HepG2 (cell line): Measurements from ENCODE around the gene PVALB. TPM values are rescaled to one million over a fixed set of nuclear protein-coding genes. Genes with fewer than 3 reads are reported as not detected.
A peak's percentile ranks its signal among the peaks of the same experiment; 100 is the strongest.

Experiments
- ATAC-seq: fragments of 200-7000 bp; cut with Tn5 transposase; 3 replicates; pipeline ENCODE4 v1.9.1; 2020; ENCODE audit warnings: mild to moderate bottlenecking, moderate library complexity
- BruUV-seq: library from RNA; stranded (reverse); fragments of 400-500 nt; replicated peaks from 2 replicates; lab custom pipeline; 2021; lab: Mats Ljungman, UMichigan
- CTCF ChIA-PET: fragments of 300-600 bp; formaldehyde crosslinking; extraction: SDS; loops from one replicate; lab custom pipeline; 2021; ENCODE audit warnings: low total read pairs, inconsistent platforms, low intra/inter-chr PET ratio; lab: Yijun Ruan, JAX
- POLR2A ChIA-PET: fragments of 350-600 bp; sonication (Branson Sonifier 250); formaldehyde crosslinking; loops from one replicate; lab custom pipeline; 2020; ENCODE audit warnings: antibody characterized with exemption, inconsistent platforms; lab: Yijun Ruan, JAX
- DNase-seq: peaks from one replicate; pipeline ENCODE4 v3.0.0-alpha.2; 2015; ENCODE audit warnings: low spot score
- FAIRE-seq: peaks from 3 replicates; lab custom pipeline; 2011; peaks lifted over from hg19 to GRCh38; lab: Jason Lieb, UNC
- H2AFZ ChIP-seq: one replicate; pipeline ENCODE4 v1.6.1; 2011; ENCODE audit warnings: low read length, inconsistent platforms
- H3K27ac ChIP-seq: fragments of 300-600 bp; 3 replicates; pipeline ENCODE4 v1.8.0; 2011; ENCODE audit warnings: mixed run types, mild to moderate bottlenecking, mixed read lengths, low read length, inconsistent platforms; ENCODE audit not compliant: insufficient read depth; ENCODE audit errors: extremely low read length
- H3K27me3 ChIP-seq, 2 experiments: fragments of 200-600 bp in 1 of 2; 2 replicates in 1 of 2; 3 replicates in 1 of 2; pipeline versions ENCODE4 v1.6.0 to v1.8.0; 2011; ENCODE audit warnings: low read length in 2 of 2, mild to moderate bottlenecking in 2 of 2, moderate library complexity in 2 of 2, inconsistent platforms in 1 of 2; ENCODE audit not compliant: insufficient read depth in 2 of 2, control insufficient read depth in 1 of 2
- H3K36me3 ChIP-seq, 2 experiments: fragments of 200-600 bp in 1 of 2; replicated peaks in 1 of 2; 2 replicates in 1 of 2; 3 replicates in 1 of 2; pipeline versions ENCODE4 v1.5.1 to v1.8.0; 2011; ENCODE audit warnings: low read length in 2 of 2, inconsistent platforms in 1 of 2; ENCODE audit not compliant: insufficient read depth in 2 of 2, control insufficient read depth in 1 of 2
- H3K4me1 ChIP-seq: 2 replicates; pipeline ENCODE4 v1.5.1; 2012; ENCODE audit warnings: low read length, inconsistent platforms; ENCODE audit not compliant: insufficient read depth
- H3K4me2 ChIP-seq: 2 replicates; pipeline ENCODE4 v1.6.0; 2011; ENCODE audit warnings: low read depth, low read length, inconsistent platforms
- H3K4me3 ChIP-seq, 3 experiments: fragments of 200-600 bp in 1 of 3; sonication (generic), shearing (Covaris generic) in 1 of 3; replicated peaks in 1 of 3; 2 replicates each; pipeline ENCODE4 v1.5.1; 2011 to 2016; ENCODE audit warnings: low read length in 3 of 3, inconsistent platforms in 2 of 3, low read depth in 2 of 3, mild to moderate bottlenecking in 2 of 3, control low read depth in 1 of 3, mixed read lengths in 1 of 3; ENCODE audit not compliant: insufficient read depth in 1 of 3
- H3K79me2 ChIP-seq: one replicate; pipeline ENCODE4 v1.6.1; 2011; ENCODE audit warnings: low read length, inconsistent platforms; ENCODE audit not compliant: insufficient read depth
- H3K9ac ChIP-seq: 2 replicates; pipeline ENCODE4 v1.6.0; 2011; ENCODE audit warnings: mild to moderate bottlenecking, low read depth, low read length, inconsistent platforms; ENCODE audit not compliant: insufficient read depth
- H3K9me3 ChIP-seq: 2 replicates; pipeline ENCODE4 v1.5.1; 2012; ENCODE audit warnings: mild to moderate bottlenecking, low read length
- H4K20me1 ChIP-seq: 2 replicates; pipeline ENCODE4 v1.6.0; 2011; ENCODE audit warnings: inconsistent platforms, mild to moderate bottlenecking, low read length, moderate library complexity; ENCODE audit not compliant: insufficient read depth
- AHR ChIP-seq: IDR thresholded peaks from 2 replicates; pipeline ENCODE4 v1.6.1; 2018; ENCODE audit warnings: missing genetic modification reagents, missing compliant biosample characterization
- KLF16 ChIP-seq, 2 experiments: sonication (generic) in 1 of 2; formaldehyde crosslinking in 1 of 2; IDR thresholded peaks; 2 replicates each; pipeline versions ENCODE4 v1.6.1 to v1.8.0; 2016 to 2023; ENCODE audit warnings: missing genetic modification reagents in 2 of 2, missing compliant biosample characterization in 1 of 2
- MBD4 ChIP-seq: IDR thresholded peaks from 2 replicates; pipeline ENCODE4 v1.6.1; 2012; ENCODE audit warnings: low read length, inconsistent platforms, borderline replicate concordance
- MED1 ChIP-seq: sonication (generic); formaldehyde crosslinking; IDR thresholded peaks from 2 replicates; pipeline ENCODE4 v1.4.0; 2020; ENCODE audit warnings: missing genetic modification reagents
- MIER3 ChIP-seq: IDR thresholded peaks from 2 replicates; pipeline ENCODE4 v1.6.1; 2016; ENCODE audit warnings: missing compliant biosample characterization, borderline replicate concordance
- NR2F6 ChIP-seq, 2 experiments: IDR thresholded peaks; 2 replicates each; pipeline ENCODE4 v1.6.1; 2016; ENCODE audit warnings: antibody characterized with exemption in 1 of 2, mild to moderate bottlenecking in 1 of 2
- RNF2 ChIP-seq: fragments of 450-650 bp; conservative IDR thresholded peaks from 2 replicates; pipeline ENCODE4 v1.6.1; 2016; ENCODE audit warnings: low read depth
- SALL1 ChIP-seq: sonication (generic); formaldehyde crosslinking; IDR thresholded peaks from 2 replicates; pipeline ENCODE4 v1.8.0; 2022; ENCODE audit warnings: mild to moderate bottlenecking, missing genetic modification reagents
- SOX5 ChIP-seq: IDR thresholded peaks from 2 replicates; pipeline ENCODE4 v1.6.1; 2016; ENCODE audit warnings: borderline replicate concordance
- SP4 ChIP-seq: sonication (generic); formaldehyde crosslinking; IDR thresholded peaks from 2 replicates; pipeline ENCODE4 v1.8.1; 2023; ENCODE audit warnings: mild to moderate bottlenecking, missing genetic modification reagents
- TAF1 ChIP-seq: sonication (generic); formaldehyde crosslinking; IDR thresholded peaks from 2 replicates; pipeline ENCODE4 v1.4.0; 2020; ENCODE audit warnings: missing genetic modification reagents
- ZBTB1 ChIP-seq: sonication (generic); formaldehyde crosslinking; IDR thresholded peaks from 2 replicates; pipeline ENCODE4 v1.4.0; 2020; ENCODE audit warnings: missing genetic modification reagents, borderline replicate concordance
- ZNF331 ChIP-seq: sonication (generic); formaldehyde crosslinking; IDR thresholded peaks from 2 replicates; pipeline ENCODE4 v1.4.0; 2020; ENCODE audit warnings: missing genetic modification reagents
- ZNF350 ChIP-seq: sonication (generic); formaldehyde crosslinking; IDR thresholded peaks from 2 replicates; pipeline ENCODE4 v1.4.0; 2020; ENCODE audit warnings: mild to moderate bottlenecking, low read depth, missing genetic modification reagents, borderline replicate concordance
- ZNF546 ChIP-seq: sonication (generic); formaldehyde crosslinking; conservative IDR thresholded peaks from 2 replicates; pipeline ENCODE4 v1.8.1; 2023; ENCODE audit warnings: mild to moderate bottlenecking, missing genetic modification reagents
- ZNF589 ChIP-seq: sonication (generic); formaldehyde crosslinking; conservative IDR thresholded peaks from 2 replicates; pipeline ENCODE4 v1.8.0; 2022; ENCODE audit warnings: mild to moderate bottlenecking, moderate library complexity, missing genetic modification reagents
- ZNF772 ChIP-seq: sonication (generic); formaldehyde crosslinking; IDR thresholded peaks from 2 replicates; pipeline ENCODE4 v1.5.0; 2020; ENCODE audit warnings: mild to moderate bottlenecking, missing genetic modification reagents
- WGBS: methylation state at CpG from one replicate; pipeline ENCODE4 v1.1.6; 2017; ENCODE audit warnings: low lambda C conversion rate; 5-methylcytosine and 5-hydroxymethylcytosine counted together
- in situ Hi-C: cut with HindIII; loops from 2 replicates; pipeline ENCODE4 v1.10.0; 2017; ENCODE audit warnings: low pct_unique_long_range_greater_than_20kb; ENCODE audit not compliant: extremely low pct_ligation_motif_present
- intact Hi-C: fragments of 100-400 bp; cut with micrococcal nuclease; formaldehyde crosslinking; loops from one replicate; pipeline ENCODE4 v1.10.0; 2022; ENCODE audit not compliant: unreplicated experiment
- polyA plus RNA-seq, 8 experiments: library from polyadenylated mRNA; depleted of rRNA in 3 of 8; stranded (reverse) in 7 of 8; unstranded in 1 of 8; fragments of >200 nt; fragmentation: Illumina TruSeq in 4 of 8; extraction: Trizol in 4 of 8; gene quantifications; 2 replicates each; pipeline versions ENCODE4 v1.2.1 to v1.2.3, GENCODE V29; 2011 to 2016; ENCODE audit warnings: low read depth in 4 of 8, missing spikeins in 1 of 8, mixed read lengths in 1 of 8; ENCODE audit not compliant: insufficient read depth in 1 of 8
- total RNA-seq, 5 experiments: library from RNA; depleted of rRNA; stranded (reverse); fragments of >200 nt; fragmentation: Illumina TruSeq; extraction: Trizol; gene quantifications; 2 replicates each; pipeline ENCODE4 v1.2.3, GENCODE V29; 2016; ENCODE audit warnings: low read depth in 1 of 5
- TF ChIP-seq, protein P1 (sequence below): sonication (generic); formaldehyde crosslinking; IDR thresholded peaks from 2 replicates; pipeline ENCODE4 v1.8.0; 2022; ENCODE audit warnings: mild to moderate bottlenecking, missing genetic modification reagents, moderate library complexity
- TF ChIP-seq, protein P2 (sequence below): IDR thresholded peaks from 2 replicates; pipeline ENCODE4 v1.6.1; 2016; ENCODE audit warnings: mild to moderate bottlenecking
- TF ChIP-seq, protein P3 (sequence below): sonication (generic); formaldehyde crosslinking; IDR thresholded peaks from 2 replicates; pipeline ENCODE4 v1.8.1; 2023; ENCODE audit warnings: mild to moderate bottlenecking, missing genetic modification reagents
- TF ChIP-seq, protein P4 (sequence below): sonication (generic); formaldehyde crosslinking; IDR thresholded peaks from 2 replicates; pipeline ENCODE4 v1.5.0; 2020; ENCODE audit warnings: missing genetic modification reagents

PVALB gene
- total and polyA plus RNA-seq, 2 of the 13 experiments (the other 11 are each of a cell fraction or from before 2014, with no cell fraction given), result not detected

DNA sequence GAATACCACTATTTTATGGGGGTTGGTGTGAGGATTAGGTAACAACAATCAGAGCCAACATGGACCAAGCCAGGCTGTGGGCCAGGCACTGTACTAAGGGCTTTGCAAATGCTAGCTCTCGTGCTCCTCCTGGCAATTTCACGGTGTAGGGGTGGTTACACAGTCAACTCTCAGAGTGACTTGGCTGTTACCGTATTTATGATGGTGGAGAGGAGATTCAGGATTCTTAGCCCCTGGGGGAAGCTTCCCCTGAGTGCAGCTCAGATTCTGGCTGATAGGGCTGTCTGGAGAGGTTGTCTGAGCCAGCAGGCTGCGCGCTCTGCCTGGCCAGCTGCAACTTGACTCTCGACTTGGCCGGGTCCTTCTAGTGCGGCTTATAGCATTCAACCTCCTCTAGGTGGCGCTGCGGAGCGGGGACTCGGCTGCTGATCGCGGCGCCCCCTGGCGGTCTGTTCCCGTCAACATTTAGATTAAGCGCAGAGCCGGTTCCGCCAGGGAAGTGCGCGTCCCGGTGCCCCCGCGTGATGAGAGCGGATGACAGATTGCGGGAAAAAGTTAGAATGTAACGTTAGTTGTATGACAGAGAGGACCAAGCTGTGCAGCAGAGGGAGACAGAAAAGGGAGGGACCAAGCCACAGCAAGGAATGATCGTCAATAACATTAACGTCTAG lies 39.4 kb upstream of the PVALB start:
- Histone ChIP-seq H3K36me3 (no peaks in the 10 kb centered on the region), H3K4me1 (no peaks in the 10 kb centered on the region), H3K79me2 (no peaks in the 10 kb centered on the region), H3K9ac (no peak overlapping the region), H3K27ac (no peak overlapping the region), H2AFZ (no peak overlapping the region), H3K27me3 (peaks cover 1 to 25% of the 10 kb centered on the region in 2 experiments; a peak in 3 of 5 replicates), H3K4me3 (no peak overlapping the region), H3K4me2 (no peak overlapping the region), H4K20me1 (no peaks in the 10 kb centered on the region), H3K9me3 (no peaks in the 10 kb centered on the region)
- WGBS, result 11% methylated on average over 28 of the region's 30 CpGs
- CTCF ChIA-PET, result interaction anchor here (1.1 to 3.6 kb wide), 5 partner anchors 10 to 310 kb away, joined by 3 to 67 read pairs (median 11); no protein-coding TSS in a partner anchor
- POLR2A ChIA-PET, result no interaction called here
- peak; percentile 66 for DNase-seq
- FAIRE-seq, result peak; percentile 59
- intact Hi-C loops (loop anchor here (1.0 to 2.0 kb wide), 3 partner anchors 74 to 310 kb away; no protein-coding TSS in a partner anchor), in situ Hi-C loops (loop anchor here (5.0 to 10.0 kb wide), 3 partner anchors 74 to 309 kb away; no protein-coding TSS in a partner anchor)
- ATAC-seq, result peak; percentile 92
- no TSS peak for BruUV-seq
- TF ChIP-seq ZNF331 (CRISPR knock-in tag) (peak; percentile 64), MBD4 (no peak), SP4 (CRISPR knock-in tag) (no peak), SOX5 (CRISPR knock-in tag) (peak; percentile 30; the same call in 1 of the 2 replicates), ZNF546 (CRISPR knock-in tag) (peak; percentile 56; the same call in 1 of the 2 replicates), ZNF589 (CRISPR knock-in tag) (0 out of 2 replicates have a peak, but pooled peaks have one; percentile 48), ZBTB1 (CRISPR knock-in tag) (no peak), ZNF350 (peak; percentile 46; the same call in 1 of the 2 replicates), MED1 (CRISPR knock-in tag) (0 out of 2 replicates have a peak, but pooled peaks have one; percentile 32), SALL1 (CRISPR knock-in tag) (peak; percentile 40; the same call in 1 of the 2 replicates), ZNF772 (CRISPR knock-in tag) (no peak), MIER3 (CRISPR knock-in tag) (peak; percentile 60; the same call in 1 of the 2 replicates), KLF16 (CRISPR knock-in tag; IDR thresholded peaks at IDR 0.05) (peak in 1 of 2 experiments; percentile 71; a peak in 2 of 4 replicates), NR2F6 (IDR thresholded peaks at IDR 0.05) (no peak), NR2F6 (CRISPR knock-in tag; IDR thresholded peaks at IDR 0.05) (0 out of 2 replicates have a peak, but pooled peaks have one; percentile 10), AHR (CRISPR knock-in tag) (no peak), RNF2 (0 out of 2 replicates have a peak, but pooled peaks have one; percentile 40), TAF1 (CRISPR knock-in tag) (no peak)
- TF ChIP-seq, protein P1, sequence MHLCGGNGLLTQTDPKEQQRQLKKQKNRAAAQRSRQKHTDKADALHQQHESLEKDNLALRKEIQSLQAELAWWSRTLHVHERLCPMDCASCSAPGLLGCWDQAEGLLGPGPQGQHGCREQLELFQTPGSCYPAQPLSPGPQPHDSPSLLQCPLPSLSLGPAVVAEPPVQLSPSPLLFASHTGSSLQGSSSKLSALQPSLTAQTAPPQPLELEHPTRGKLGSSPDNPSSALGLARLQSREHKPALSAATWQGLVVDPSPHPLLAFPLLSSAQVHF (CRISPR knock-in tag), result no peak
- TF ChIP-seq, protein P2, sequence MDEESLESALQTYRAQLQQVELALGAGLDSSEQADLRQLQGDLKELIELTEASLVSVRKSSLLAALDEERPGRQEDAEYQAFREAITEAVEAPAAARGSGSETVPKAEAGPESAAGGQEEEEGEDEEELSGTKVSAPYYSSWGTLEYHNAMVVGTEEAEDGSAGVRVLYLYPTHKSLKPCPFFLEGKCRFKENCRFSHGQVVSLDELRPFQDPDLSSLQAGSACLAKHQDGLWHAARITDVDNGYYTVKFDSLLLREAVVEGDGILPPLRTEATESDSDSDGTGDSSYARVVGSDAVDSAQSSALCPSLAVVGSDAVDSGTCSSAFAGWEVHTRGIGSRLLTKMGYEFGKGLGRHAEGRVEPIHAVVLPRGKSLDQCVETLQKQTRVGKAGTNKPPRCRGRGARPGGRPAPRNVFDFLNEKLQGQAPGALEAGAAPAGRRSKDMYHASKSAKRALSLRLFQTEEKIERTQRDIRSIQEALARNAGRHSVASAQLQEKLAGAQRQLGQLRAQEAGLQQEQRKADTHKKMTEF (CRISPR knock-in tag), result peak; percentile 57
- TF ChIP-seq, protein P3, sequence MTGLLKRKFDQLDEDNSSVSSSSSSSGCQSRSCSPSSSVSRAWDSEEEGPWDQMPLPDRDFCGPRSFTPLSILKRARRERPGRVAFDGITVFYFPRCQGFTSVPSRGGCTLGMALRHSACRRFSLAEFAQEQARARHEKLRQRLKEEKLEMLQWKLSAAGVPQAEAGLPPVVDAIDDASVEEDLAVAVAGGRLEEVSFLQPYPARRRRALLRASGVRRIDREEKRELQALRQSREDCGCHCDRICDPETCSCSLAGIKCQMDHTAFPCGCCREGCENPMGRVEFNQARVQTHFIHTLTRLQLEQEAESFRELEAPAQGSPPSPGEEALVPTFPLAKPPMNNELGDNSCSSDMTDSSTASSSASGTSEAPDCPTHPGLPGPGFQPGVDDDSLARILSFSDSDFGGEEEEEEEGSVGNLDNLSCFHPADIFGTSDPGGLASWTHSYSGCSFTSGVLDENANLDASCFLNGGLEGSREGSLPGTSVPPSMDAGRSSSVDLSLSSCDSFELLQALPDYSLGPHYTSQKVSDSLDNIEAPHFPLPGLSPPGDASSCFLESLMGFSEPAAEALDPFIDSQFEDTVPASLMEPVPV (CRISPR knock-in tag), result peak; percentile 64; the same call in 1 of the 2 replicates
- TF ChIP-seq, protein P4, sequence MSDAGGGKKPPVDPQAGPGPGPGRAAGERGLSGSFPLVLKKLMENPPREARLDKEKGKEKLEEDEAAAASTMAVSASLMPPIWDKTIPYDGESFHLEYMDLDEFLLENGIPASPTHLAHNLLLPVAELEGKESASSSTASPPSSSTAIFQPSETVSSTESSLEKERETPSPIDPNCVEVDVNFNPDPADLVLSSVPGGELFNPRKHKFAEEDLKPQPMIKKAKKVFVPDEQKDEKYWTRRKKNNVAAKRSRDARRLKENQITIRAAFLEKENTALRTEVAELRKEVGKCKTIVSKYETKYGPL, result no peak
